Upper lobe of right lung (tissue), 1 donor: Measurements from ENCODE around the gene CRYL1. TPM values are rescaled to one million over a fixed set of nuclear protein-coding genes. Genes with fewer than 3 reads are reported as not detected.
A peak's percentile ranks its signal among the peaks of the same experiment; 100 is the strongest.

ENCODE experiments used
- ATAC-seq: fragments of 200-7000 bp; cut with Tn5 transposase; one replicate; pipeline ENCODE4 v1.9.1; 2020; ENCODE audit warnings: mild to moderate bottlenecking, moderate library complexity
- DNase-seq: peaks from one replicate; pipeline ENCODE4 v3.0.0-alpha.2; 2020
- H3K27ac ChIP-seq: fragments of 200-600 bp; one replicate; pipeline ENCODE4 v1.8.0; 2022
- H3K27me3 ChIP-seq: fragments of 200-600 bp; one replicate; pipeline ENCODE4 v1.8.0; 2022; ENCODE audit warnings: mild to moderate bottlenecking
- H3K36me3 ChIP-seq: fragments of 200-600 bp; one replicate; pipeline ENCODE4 v1.8.0; 2022
- H3K4me1 ChIP-seq: fragments of 200-600 bp; one replicate; pipeline ENCODE4 v1.8.0; 2022
- H3K4me3 ChIP-seq: fragments of 200-600 bp; one replicate; pipeline ENCODE4 v1.8.0; 2022; ENCODE audit warnings: mild to moderate bottlenecking
- H3K9me3 ChIP-seq: fragments of 200-600 bp; one replicate; pipeline ENCODE4 v1.8.0; 2022
- intact Hi-C: fragments of 100-400 bp; cut with DNase I; formaldehyde crosslinking; loops from one replicate; pipeline ENCODE4 v1.11.0; 2022
- total RNA-seq: library from RNA; stranded (reverse); fragmentation: NEBNext Ultra II Directional; extraction: Animal tissue kit (Norgen Biotek cat#: 25700); gene quantifications from one replicate; pipeline ENCODE4 v1.2.1, GENCODE V29; 2021
- TF ChIP-seq, protein P1 (sequence below): fragments of 200-600 bp; IDR thresholded peaks from one replicate; pipeline ENCODE4 v1.8.0; 2022; ENCODE audit warnings: antibody characterized with exemption
- donor health status: DM: no; HTN: yes; CAD: no; lungs with severe emphysema.

CRYL1 gene
- total RNA-seq, 1 donor from 2014 or later: 28.5 TPM

DNA sequence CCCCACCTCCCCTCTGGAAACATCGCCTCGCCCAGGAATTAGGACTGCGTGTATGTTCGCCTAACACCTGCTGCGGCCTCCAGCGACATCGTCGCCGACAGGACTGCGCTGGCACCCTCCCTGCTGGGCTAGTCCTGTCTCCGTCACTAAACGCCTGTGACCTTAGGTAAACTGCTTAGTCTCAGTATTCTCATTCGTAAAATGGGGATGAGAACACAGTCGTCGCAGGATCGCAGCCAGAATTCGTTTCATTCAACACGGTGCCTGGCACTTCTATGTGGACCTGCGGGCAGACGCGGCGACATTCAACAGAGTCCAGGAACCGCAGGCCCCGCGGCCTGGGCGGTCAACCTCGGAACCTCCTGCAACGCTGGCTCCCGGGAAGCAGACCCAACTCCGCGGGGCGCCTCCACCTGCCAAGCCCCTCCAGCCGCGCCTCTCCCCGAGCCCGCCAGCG is 485 bp downstream of the CRYL1 start:
- Histone ChIP-seq H3K36me3 (no peaks in the 10 kb centered on the region), H3K27me3 (no peaks in the 10 kb centered on the region), H3K9me3 (no peaks in the 10 kb centered on the region), H3K4me3 (peak overlapping the region; percentile 86), H3K4me1 (peaks cover 8% of the 10 kb centered on the region), H3K27ac (peak overlapping the region; percentile 91)
- ATAC-seq (peak; percentile 41), DNase-seq (peak; percentile 69)
- intact Hi-C loops: no loop called here
- TF ChIP-seq, protein P1, sequence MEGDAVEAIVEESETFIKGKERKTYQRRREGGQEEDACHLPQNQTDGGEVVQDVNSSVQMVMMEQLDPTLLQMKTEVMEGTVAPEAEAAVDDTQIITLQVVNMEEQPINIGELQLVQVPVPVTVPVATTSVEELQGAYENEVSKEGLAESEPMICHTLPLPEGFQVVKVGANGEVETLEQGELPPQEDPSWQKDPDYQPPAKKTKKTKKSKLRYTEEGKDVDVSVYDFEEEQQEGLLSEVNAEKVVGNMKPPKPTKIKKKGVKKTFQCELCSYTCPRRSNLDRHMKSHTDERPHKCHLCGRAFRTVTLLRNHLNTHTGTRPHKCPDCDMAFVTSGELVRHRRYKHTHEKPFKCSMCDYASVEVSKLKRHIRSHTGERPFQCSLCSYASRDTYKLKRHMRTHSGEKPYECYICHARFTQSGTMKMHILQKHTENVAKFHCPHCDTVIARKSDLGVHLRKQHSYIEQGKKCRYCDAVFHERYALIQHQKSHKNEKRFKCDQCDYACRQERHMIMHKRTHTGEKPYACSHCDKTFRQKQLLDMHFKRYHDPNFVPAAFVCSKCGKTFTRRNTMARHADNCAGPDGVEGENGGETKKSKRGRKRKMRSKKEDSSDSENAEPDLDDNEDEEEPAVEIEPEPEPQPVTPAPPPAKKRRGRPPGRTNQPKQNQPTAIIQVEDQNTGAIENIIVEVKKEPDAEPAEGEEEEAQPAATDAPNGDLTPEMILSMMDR: no peak

DNA sequence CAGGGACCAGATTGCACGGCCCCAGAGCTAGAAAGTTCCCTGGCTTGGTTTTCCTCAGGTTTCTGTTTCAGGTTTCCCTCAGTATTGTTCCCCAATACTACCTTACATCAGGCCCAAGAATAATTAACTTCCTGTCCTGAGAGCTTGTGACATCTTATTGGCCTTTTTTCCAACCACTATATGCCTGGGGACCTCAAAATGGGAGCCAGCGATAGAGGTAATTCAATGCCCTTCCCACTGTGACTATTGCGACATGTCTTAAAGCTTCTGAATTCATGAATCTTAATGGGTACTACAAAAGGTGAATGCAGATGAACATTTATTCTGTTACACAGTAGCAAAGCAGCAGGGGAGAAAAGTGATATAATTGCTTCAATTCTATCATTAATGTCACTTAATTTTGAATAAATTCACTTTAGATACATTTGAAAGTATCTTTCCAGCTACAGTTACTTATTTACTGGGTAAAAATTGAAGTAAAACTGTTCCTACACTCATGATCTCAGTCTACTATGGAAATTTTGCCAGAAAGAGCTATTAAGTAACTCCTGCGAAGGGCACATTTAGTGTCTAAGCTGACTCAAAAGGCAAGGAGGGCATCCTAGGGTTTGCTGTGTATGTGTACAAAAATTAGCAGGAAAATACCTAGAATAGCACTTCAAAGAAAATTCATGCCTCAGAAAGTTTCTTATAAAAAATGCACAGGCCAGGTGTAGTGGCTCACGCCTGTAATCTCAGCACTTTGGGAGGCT is 4.1 kb downstream of the CRYL1 start:
- TF ChIP-seq, protein P1: no peak

DNA sequence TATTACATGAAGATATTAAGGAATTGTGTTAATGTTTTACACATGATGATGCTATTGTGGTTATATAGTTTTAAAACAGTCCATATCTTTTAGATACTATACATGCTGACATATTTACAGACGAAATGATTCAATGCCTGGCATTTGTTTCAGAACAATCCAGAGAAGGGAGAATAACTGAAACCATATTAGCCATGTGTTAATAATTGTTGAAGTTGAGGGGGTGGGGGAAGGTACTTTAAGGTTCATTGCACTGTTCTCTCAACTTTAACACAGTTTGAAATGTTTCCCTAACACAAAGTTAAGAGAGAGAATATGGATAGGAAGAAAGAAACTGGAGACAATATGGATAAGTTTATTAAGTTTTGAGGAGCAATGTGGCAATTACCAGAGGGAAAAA is 5.8 kb downstream of the CRYL1 start:
- Histone ChIP-seq H3K9me3 (no peaks in the 10 kb centered on the region), H3K4me1 (no peaks in the 10 kb centered on the region), H3K27me3 (no peaks in the 10 kb centered on the region), H3K27ac (no peak overlapping the region), H3K36me3 (no peaks in the 10 kb centered on the region), H3K4me3 (no peak overlapping the region)
- no peak for ATAC-seq
- TF ChIP-seq, protein P1: no peak
- intact Hi-C loops: no loop called here
- no peak for DNase-seq

More for the DNA sequence above, 4.1 kb downstream of the CRYL1 start:
- H3K4me3 ChIP-seq: no peak overlapping the region
- H3K4me1 ChIP-seq: peaks cover 3% of the 10 kb centered on the region
- H3K27ac ChIP-seq: no peak overlapping the region
- ATAC-seq (no peak), DNase-seq (no peak)
- H3K36me3 ChIP-seq: no peaks in the 10 kb centered on the region
- intact Hi-C loops: no loop called here
- no peaks in the 10 kb centered on the region for H3K27me3 ChIP-seq
- H3K9me3 ChIP-seq: no peaks in the 10 kb centered on the region

DNA sequence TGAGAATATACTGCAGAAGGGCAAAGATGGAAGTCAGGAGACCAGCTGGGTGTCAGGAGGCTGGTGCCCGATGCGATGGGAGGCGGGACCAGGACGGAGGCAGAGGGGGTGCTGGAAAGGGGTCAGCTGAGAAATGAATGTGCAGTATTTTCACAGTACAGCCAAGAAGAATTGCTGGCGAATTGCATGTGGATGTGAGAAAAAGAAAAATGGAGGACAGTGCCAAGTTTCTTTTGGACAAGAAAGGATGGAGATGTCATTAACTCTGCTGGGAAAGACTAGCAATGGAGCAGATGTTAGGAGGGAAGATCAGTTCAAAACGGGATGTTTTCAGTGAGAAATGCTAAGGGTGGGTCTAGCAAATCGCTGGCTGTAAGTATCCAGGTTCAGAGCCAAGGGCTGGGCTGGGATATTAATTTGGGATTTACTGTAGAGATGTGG is 7.0 kb downstream of the CRYL1 start:
- no peak for ATAC-seq

DNA sequence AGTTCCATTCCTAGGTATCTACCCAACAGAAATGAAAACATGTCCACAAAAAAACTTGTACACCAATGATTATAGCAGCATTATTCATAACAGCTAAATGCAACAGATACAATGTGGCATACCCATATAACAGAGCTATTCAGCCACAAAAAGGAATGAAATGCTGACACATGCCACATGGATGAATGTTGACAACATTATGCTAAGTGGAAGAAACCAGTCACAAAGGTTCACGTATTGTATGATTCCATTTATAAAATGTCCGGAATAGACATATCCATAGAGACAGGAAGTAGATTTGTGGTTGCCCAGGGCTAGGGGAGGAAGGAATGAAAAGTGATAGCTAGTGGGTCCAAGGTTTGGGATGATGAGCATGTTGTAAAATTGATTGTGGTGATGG is 10.8 kb downstream of the CRYL1 start:
- TF ChIP-seq, protein P1: no peak
- H3K9me3 ChIP-seq: no peaks in the 10 kb centered on the region
- no peak for ATAC-seq

More for the DNA sequence above, 7.0 kb downstream of the CRYL1 start:
- Histone ChIP-seq H3K4me1 (no peaks in the 10 kb centered on the region), H3K9me3 (no peaks in the 10 kb centered on the region), H3K27ac (no peak overlapping the region), H3K4me3 (no peak overlapping the region), H3K27me3 (no peaks in the 10 kb centered on the region), H3K36me3 (no peaks in the 10 kb centered on the region)
- intact Hi-C loops: no loop called here
- no peak for DNase-seq
- TF ChIP-seq, protein P1: no peak

More for the DNA sequence above, 10.8 kb downstream of the CRYL1 start:
- H3K4me3 ChIP-seq: no peak overlapping the region
- peaks cover 19% of the 10 kb centered on the region for H3K36me3 ChIP-seq
- intact Hi-C loops: no loop called here
- H3K27ac ChIP-seq: no peak overlapping the region
- DNase-seq: no peak
- H3K4me1 ChIP-seq: no peaks in the 10 kb centered on the region
- H3K27me3 ChIP-seq: no peaks in the 10 kb centered on the region
